ENCODE measurements around the gene WRNIP1. TPM values are rescaled to one million over a fixed set of nuclear protein-coding genes. Genes with fewer than 3 reads are reported as not detected.
A peak's percentile ranks its signal among the peaks of the same experiment; 100 is the strongest.

Gene WRNIP1
- total RNA-seq, 1 experiment from 2014 or later = 122 TPM

DNA sequence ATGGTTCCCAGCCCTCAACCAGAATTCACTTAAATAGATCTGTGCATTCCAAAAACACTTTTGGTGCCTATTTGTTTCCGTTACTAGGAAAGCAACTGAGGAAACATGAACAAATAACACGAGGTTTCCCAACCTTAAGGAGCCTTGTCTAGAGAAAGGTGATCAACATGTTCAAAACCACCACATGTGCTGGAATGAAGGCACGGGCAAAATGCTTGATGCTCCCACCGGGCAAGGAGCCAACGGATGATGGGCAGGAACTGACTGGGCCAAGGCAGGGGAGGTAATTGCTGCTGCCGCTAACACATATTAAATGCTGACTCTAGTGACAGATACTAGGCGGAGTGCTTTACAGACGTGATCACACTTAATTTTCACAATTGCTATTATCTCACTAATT is 17.0 kb upstream of the WRNIP1 start:
- no peak overlapping the region for H3K4me3 ChIP-seq
- H3K4me1 ChIP-seq (replicated peaks) = peaks cover 35% of the 10 kb centered on the region
- no peak for DNase-seq (ENCODE audit: low read depth in 1 of 2, low spot score in 2 of 2)
- H3K9me3 ChIP-seq (replicated peaks) = no peaks in the 10 kb centered on the region
- no peak overlapping the region for H3K27ac ChIP-seq
- no peaks in the 10 kb centered on the region for H3K36me3 ChIP-seq
- H3K27me3 ChIP-seq (replicated peaks) = no peaks in the 10 kb centered on the region

DNA sequence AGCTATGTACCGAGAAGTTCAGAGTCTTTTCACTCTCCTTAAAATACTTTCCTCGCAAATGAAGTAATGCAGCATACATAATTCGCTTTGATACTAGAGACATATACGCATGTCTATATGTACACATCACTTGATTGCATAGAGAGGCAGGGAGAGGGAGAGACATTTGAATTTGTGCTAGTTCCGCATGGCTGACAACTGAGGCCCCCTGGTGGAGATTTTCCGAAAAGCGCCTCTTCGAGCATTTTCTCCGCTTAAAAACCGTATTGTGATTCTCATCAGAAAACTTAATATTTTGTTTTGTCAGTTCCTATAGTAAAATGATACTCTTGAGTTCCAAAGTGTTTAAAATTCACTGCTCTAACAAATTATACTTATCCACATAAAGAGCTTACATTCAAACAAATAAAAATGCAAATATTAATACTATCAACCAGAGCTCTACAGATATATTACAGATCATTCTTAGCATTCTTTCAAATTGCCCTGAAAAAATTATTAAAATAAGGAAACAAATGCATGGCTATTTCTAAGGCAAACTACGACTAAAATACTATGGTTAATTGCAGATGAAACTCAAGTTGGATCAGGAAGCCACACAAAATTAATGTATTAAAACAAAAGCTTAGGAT is 15.1 kb upstream of the WRNIP1 start:
- DNase-seq (ENCODE audit: low read depth in 1 of 2, low spot score in 2 of 2) = peak in 1 of 2 experiments; percentile 45
- H3K27me3 ChIP-seq (replicated peaks) = no peaks in the 10 kb centered on the region
- H3K36me3 ChIP-seq = no peaks in the 10 kb centered on the region
- no peaks in the 10 kb centered on the region for H3K9me3 ChIP-seq (replicated peaks)
- no peak overlapping the region for H3K27ac ChIP-seq
- H3K4me3 ChIP-seq = no peak overlapping the region
- peaks cover 53% of the 10 kb centered on the region for H3K4me1 ChIP-seq (replicated peaks)

DNA sequence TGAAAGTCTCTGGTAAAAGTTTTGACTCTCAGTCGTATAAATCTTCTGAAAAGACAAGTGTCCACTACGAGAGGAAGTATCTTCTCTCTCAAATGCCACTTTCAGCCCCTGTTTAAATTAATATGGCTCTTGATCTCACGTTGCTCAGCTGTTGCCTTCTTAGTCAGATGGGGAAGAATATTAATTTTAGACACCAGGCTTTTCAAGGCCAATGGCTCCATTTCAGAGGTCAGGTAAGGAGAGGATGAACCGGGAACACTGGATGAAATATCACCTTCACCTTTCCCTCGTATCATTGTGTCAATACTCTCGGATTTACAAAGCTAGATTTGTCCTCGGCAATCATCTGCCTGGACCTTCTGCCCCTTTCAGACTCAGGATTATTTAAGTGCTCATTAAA is 14.4 kb upstream of the WRNIP1 start, which contains the start of gene MYLK4:
Gene MYLK4, minus strand, starts transcription at position 91 of the 400 bp plus-strand sequence. CDS start 1,628 bp downstream, outside the sequence.
- no peak for DNase-seq (ENCODE audit: low read depth in 1 of 2, low spot score in 2 of 2)
- H3K27me3 ChIP-seq (replicated peaks) = no peaks in the 10 kb centered on the region
- no peak within 1 kb of the TSS for H3K4me3 ChIP-seq

DNA sequence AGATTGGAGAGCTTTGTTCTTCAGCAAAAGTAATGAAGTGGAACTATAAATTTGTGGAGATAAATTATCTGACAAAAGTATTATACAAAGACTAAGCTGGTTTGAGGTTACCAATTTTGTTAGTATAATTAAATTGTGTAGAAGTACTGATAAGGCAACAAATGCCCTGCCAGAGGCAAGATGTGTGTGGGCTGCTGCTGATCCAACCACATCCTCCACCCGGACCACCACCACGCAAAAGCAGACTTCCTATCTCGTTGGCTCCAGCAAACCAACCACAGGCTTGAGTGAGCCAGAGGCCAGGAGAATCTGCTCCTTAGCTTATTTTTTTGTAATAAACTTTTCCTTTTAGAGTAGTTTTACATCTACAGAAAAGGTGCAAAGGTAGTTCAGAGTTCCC is 13.3 kb upstream of the WRNIP1 start:
- no peaks in the 10 kb centered on the region for H3K36me3 ChIP-seq
- no peaks in the 10 kb centered on the region for H3K27me3 ChIP-seq (replicated peaks)
- peak; percentile 79 to 92 for DNase-seq (ENCODE audit: low read depth in 1 of 2, low spot score in 2 of 2)
- peak overlapping the region; percentile 51 for H3K27ac ChIP-seq
- no peaks in the 10 kb centered on the region for H3K9me3 ChIP-seq (replicated peaks)
- H3K4me3 ChIP-seq = no peak overlapping the region
- peaks cover 57% of the 10 kb centered on the region for H3K4me1 ChIP-seq (replicated peaks)

More for the DNA sequence above, 14.4 kb upstream of the WRNIP1 start, which contains the start of gene MYLK4:
- H3K9me3 ChIP-seq (replicated peaks) = no peaks in the 10 kb centered on the region
- no peaks in the 10 kb centered on the region for H3K36me3 ChIP-seq
- H3K4me1 ChIP-seq (replicated peaks) = peaks cover 49% of the 10 kb centered on the region
- H3K27ac ChIP-seq = no peak within 1 kb of the TSS

DNA sequence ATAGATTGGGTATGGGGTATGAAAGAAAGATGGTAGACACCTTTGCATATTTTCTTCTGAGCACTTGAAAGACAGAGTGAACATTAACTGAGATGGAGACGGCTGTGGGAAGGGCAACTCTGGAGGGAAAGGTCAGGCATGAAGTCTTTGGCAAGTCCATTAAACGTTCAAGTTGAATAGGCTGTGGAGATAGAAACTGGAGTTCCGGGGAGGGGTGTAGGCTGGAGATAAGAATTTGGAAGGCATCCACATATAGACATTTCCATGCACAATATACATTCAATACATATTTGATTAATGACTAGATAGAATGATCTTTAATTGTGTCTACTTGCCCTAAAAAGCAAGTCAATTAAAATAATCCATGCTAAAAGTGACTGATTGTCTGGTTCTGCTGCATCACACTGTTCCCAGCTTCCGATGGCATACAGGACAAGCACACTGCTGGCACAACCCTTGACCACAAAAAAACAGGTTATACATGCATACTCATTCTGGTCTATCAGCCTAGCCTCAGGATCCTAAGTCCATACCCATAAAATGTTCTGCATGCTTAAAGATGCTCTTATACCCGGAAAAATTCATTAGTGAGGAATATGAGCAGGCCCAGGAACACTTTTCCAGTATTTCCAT is 12.6 kb upstream of the WRNIP1 start:
- Histone ChIP-seq H3K36me3 (no peaks in the 10 kb centered on the region), H3K27ac (peak overlapping the region; percentile 51), H3K4me3 (no peak overlapping the region), H3K27me3 (replicated peaks) (no peaks in the 10 kb centered on the region), H3K4me1 (replicated peaks) (peaks cover 62% of the 10 kb centered on the region), H3K9me3 (replicated peaks) (no peaks in the 10 kb centered on the region)
- peak in 1 of 2 experiments; percentile 19 for DNase-seq (ENCODE audit: low read depth in 1 of 2, low spot score in 2 of 2)

DNA sequence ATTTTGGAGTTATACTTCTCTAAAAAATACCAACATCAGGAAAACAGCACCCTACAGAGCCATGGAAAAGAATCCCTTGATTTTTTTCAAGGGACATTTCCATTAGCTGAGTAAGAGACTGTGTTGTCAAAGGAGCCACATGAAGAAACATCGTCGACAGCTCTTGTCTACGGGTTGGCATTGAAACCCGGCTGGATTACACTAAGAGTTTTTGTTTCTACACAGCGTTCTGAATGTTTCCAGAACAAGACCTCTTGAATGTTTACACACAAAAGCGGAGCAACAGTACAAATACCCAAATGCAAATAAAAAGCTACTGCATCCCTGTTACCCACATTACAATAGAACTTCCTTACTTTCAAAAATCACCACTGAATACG is 12.1 kb upstream of the WRNIP1 start:
- Histone ChIP-seq H3K4me1 (replicated peaks) (peaks cover 62% of the 10 kb centered on the region), H3K9me3 (replicated peaks) (no peaks in the 10 kb centered on the region), H3K27ac (peak overlapping the region; percentile 51), H3K4me3 (no peak overlapping the region), H3K36me3 (no peaks in the 10 kb centered on the region), H3K27me3 (replicated peaks) (no peaks in the 10 kb centered on the region)
- DNase-seq (ENCODE audit: low read depth in 1 of 2, low spot score in 2 of 2) = peak in 1 of 2 experiments; percentile 53

DNA sequence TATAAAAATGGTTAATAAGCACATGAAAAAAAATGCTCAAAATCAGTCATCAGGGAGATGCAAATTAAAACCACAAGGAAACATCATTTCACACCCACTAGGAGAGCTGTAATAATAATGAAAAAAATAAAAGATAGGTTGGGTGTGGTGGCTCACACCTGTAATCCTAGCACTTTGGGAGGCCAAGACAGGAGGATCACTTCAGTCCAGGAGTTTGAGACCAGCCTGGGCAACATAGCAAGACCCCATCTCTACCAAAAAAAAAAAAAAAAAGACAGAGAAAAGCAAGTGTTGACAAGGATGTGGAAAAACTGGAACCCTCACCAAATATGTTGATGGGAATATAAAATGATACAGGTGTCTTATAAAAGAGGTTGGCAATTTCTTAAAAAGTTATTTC is 11.4 kb upstream of the WRNIP1 start:
- H3K4me3 ChIP-seq = no peak overlapping the region
- no peak for DNase-seq (ENCODE audit: low read depth in 1 of 2, low spot score in 2 of 2)
- no peaks in the 10 kb centered on the region for H3K36me3 ChIP-seq
- H3K9me3 ChIP-seq (replicated peaks) = no peaks in the 10 kb centered on the region
- no peaks in the 10 kb centered on the region for H3K27me3 ChIP-seq (replicated peaks)
- peaks cover 62% of the 10 kb centered on the region for H3K4me1 ChIP-seq (replicated peaks)
- peak overlapping the region; percentile 51 for H3K27ac ChIP-seq

DNA sequence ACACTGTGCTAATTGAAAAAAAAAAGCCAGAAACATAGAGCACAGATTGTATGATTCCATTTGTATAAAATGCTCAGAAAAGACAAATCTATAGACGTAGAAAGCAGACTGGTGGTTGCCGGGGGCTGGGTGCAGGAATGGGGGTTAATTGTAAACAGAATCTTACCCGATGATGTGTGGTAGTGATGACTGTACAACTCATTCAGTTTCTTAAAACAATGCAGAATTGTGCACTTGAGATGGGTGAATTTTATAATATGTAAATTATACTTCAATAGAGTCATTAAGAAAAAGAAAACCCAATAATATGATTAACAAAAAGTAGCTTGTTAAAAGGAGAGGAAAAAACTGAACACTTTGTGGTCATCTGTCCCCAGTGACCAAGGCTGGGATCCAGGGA is 10.8 kb upstream of the WRNIP1 start:
- H3K36me3 ChIP-seq = no peaks in the 10 kb centered on the region
- H3K27me3 ChIP-seq (replicated peaks) = no peaks in the 10 kb centered on the region
- peak overlapping the region; percentile 29 for H3K27ac ChIP-seq
- no peaks in the 10 kb centered on the region for H3K9me3 ChIP-seq (replicated peaks)
- H3K4me1 ChIP-seq (replicated peaks) = peaks cover 62% of the 10 kb centered on the region
- H3K4me3 ChIP-seq = no peak overlapping the region
- peak in 1 of 2 experiments; percentile 57 for DNase-seq (ENCODE audit: low read depth in 1 of 2, low spot score in 2 of 2)

DNA sequence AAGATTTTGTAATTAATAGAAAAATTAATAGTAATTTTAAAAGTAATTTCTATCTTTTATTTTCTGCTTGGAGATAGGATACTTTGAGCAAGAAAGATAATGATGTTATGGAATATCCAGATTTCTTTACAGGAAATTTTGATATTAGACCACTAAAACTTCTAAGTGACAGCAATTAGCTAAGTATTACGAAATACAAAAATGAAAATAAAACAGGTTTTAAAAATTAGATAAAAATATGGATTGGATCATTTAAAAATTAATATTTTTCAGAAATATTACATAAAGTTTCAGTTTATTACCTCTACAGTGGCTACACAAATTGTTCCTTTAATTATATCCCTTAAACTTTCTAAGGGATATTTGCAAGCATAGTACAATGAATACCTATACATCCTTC is 10.3 kb upstream of the WRNIP1 start:
- no peak overlapping the region for H3K27ac ChIP-seq

DNA sequence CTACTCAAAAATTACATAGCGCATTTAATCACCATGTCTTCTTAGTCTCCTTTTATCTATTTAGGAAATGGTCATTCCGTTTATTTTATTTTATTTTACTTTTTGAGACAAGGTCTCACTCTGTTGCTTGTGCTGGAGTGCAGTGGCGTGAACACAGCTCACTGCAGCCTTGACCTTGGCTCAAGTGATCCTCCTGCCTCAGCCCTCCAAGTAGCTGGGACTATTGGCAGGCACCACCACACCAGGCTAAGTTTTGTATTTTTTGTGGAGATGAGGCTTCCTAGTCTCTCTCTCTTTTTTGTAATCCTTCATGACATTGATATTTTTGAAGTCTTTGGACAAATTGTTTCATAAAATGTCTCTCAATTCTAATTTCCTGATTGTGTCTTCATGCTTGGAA is 9.7 kb upstream of the WRNIP1 start:
- no peaks in the 10 kb centered on the region for H3K27me3 ChIP-seq (replicated peaks)
- peaks cover 58% of the 10 kb centered on the region for H3K4me1 ChIP-seq (replicated peaks)
- no peak overlapping the region for H3K4me3 ChIP-seq
- H3K36me3 ChIP-seq = no peaks in the 10 kb centered on the region
- DNase-seq (ENCODE audit: low read depth in 1 of 2, low spot score in 2 of 2) = no peak
- no peaks in the 10 kb centered on the region for H3K9me3 ChIP-seq (replicated peaks)
- no peak overlapping the region for H3K27ac ChIP-seq

More for the DNA sequence above, 10.3 kb upstream of the WRNIP1 start:
- H3K27me3 ChIP-seq (replicated peaks) = no peaks in the 10 kb centered on the region
- no peak for DNase-seq (ENCODE audit: low read depth in 1 of 2, low spot score in 2 of 2)
- peaks cover 62% of the 10 kb centered on the region for H3K4me1 ChIP-seq (replicated peaks)
- no peaks in the 10 kb centered on the region for H3K9me3 ChIP-seq (replicated peaks)
- no peak overlapping the region for H3K4me3 ChIP-seq
- no peaks in the 10 kb centered on the region for H3K36me3 ChIP-seq

DNA sequence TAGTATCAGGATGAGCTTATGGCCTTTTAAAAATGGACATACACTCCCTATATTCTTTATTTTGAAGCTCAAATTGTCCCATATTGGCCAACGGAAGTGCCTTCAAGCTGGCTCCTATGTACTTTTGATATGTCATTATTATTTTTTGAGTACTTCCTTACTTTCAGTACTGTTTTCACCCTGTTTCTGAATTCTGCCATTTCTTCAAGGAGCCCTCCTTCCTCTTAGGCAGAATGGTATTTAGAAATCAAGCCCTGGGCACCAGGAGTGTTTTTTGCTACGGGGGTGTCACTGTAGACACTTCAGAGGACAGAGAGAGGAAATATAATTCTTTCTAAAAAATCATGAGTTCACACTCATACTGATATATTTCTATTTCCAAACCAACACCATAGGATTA is 9.0 kb upstream of the WRNIP1 start:
- Histone ChIP-seq H3K9me3 (replicated peaks) (no peaks in the 10 kb centered on the region), H3K4me1 (replicated peaks) (peaks cover 50% of the 10 kb centered on the region), H3K36me3 (no peaks in the 10 kb centered on the region), H3K27ac (peak overlapping the region; percentile 54), H3K27me3 (replicated peaks) (no peaks in the 10 kb centered on the region), H3K4me3 (no peak overlapping the region)
- no peak for DNase-seq (ENCODE audit: low read depth in 1 of 2, low spot score in 2 of 2)

DNA sequence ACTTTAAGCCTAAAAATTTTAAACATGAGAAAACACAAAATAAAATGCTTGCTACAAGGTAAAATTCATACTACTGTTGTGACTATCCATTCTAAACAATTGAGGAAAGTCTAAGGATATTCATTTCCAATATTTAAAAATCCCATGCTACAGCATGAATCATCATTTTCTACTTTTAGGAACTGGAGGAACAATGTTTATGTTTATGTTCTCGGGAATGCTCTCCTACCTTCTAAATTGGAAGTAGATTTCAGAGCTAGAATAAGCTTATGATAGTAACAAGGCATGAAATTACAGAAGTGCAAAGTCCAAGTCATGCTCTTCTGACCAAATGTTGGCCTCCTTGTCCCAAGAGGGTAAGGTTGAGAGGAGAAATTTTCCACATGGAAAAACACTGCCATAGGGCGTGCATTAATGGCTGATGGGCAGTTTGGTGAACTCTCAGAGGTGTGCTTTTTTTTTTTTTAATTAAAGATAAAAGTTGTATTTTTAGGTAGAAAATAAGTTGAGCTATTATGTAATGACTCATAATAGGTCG is 8.4 kb upstream of the WRNIP1 start:
- no peaks in the 10 kb centered on the region for H3K27me3 ChIP-seq (replicated peaks)
- H3K36me3 ChIP-seq = no peaks in the 10 kb centered on the region
- DNase-seq (ENCODE audit: low read depth in 1 of 2, low spot score in 2 of 2) = peak in 1 of 2 experiments; percentile 41
- H3K4me3 ChIP-seq = no peak overlapping the region
- H3K4me1 ChIP-seq (replicated peaks) = peaks cover 50% of the 10 kb centered on the region
- no peaks in the 10 kb centered on the region for H3K9me3 ChIP-seq (replicated peaks)
- H3K27ac ChIP-seq = peak overlapping the region; percentile 54

DNA sequence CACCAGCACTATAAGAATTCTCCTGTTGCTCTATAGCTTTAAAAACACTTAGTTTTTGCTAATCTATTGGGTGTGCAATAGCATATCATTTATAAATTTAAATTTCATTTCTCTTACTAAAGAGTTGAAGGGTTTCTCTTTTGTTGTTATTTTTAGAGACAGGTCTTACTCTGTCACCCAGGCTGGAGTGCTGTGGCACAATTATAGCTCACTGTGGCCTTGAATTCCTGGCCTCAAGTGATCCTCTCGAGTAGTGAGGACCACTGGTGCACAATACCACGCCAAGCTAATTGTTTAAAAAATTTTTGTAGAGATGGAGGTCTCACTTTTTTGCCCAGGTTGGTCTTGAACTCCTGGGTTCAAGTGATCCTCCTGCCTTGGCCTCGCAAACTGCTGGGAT is 6.2 kb upstream of the WRNIP1 start:
- Histone ChIP-seq H3K4me3 (no peak overlapping the region), H3K36me3 (no peaks in the 10 kb centered on the region), H3K4me1 (replicated peaks) (peaks cover 30% of the 10 kb centered on the region), H3K9me3 (replicated peaks) (no peaks in the 10 kb centered on the region), H3K27ac (no peak overlapping the region), H3K27me3 (replicated peaks) (no peaks in the 10 kb centered on the region)
- no peak for DNase-seq (ENCODE audit: low read depth in 1 of 2, low spot score in 2 of 2)
